ENCODE measurements around the gene CRYBA2.
A peak's percentile ranks its signal among the peaks of the same experiment; 100 is the strongest.

The CRYBA2 gene

GRCh38 chr2:218993345-218994315, at the start of gene CRYBA2:
TSS of gene CRYBA2 (minus strand) at chr2:218993422. CDS start at chr2:218993176, 246 bp downstream.
- FAIRE-seq = no peak

- no peak for FAIRE-seq
Measured at GRCh38 chr2:219042750-219043149, 49.5 kb upstream of the CRYBA2 start.

- FAIRE-seq = no peak
Measured at GRCh38 chr2:219042157-219042556, 48.9 kb upstream of the CRYBA2 start.

- FAIRE-seq = no peak
Measured at GRCh38 chr2:219041252-219041651, 48.0 kb upstream of the CRYBA2 start, which contains the start of gene CFAP65. TSS of gene CFAP65 (minus strand) at chr2:219041516. CDS start at chr2:219039048, 2,468 bp downstream.

GRCh38 chr2:219038600-219038999, 45.4 kb upstream of the CRYBA2 start:
- FAIRE-seq = no peak

- FAIRE-seq = no peak
Measured at GRCh38 chr2:219037783-219038499, 44.7 kb upstream of the CRYBA2 start.

- FAIRE-seq = no peak
Measured at GRCh38 chr2:219035942-219036341, 42.7 kb upstream of the CRYBA2 start.

- FAIRE-seq = no peak
Measured at GRCh38 chr2:219034823-219035222, 41.6 kb upstream of the CRYBA2 start.

- no peak for FAIRE-seq
Measured at GRCh38 chr2:219032051-219032745, 39.0 kb upstream of the CRYBA2 start.

- no peak for FAIRE-seq
Measured at GRCh38 chr2:219031005-219031738, 38.0 kb upstream of the CRYBA2 start.

- FAIRE-seq = no peak
Measured at GRCh38 chr2:219030177-219030940, 37.1 kb upstream of the CRYBA2 start.

GRCh38 chr2:219029829-219030165, 36.6 kb upstream of the CRYBA2 start:
- FAIRE-seq = peak; percentile 64

GRCh38 chr2:219028996-219029828, 36.0 kb upstream of the CRYBA2 start:
- FAIRE-seq = no peak

- FAIRE-seq = no peak
Measured at GRCh38 chr2:219028141-219028540, 34.9 kb upstream of the CRYBA2 start.

- no peak for FAIRE-seq
Measured at GRCh38 chr2:219027511-219028055, 34.4 kb upstream of the CRYBA2 start.

GRCh38 chr2:219026946-219027345, 33.7 kb upstream of the CRYBA2 start:
- FAIRE-seq = no peak

GRCh38 chr2:219025637-219026585, 32.7 kb upstream of the CRYBA2 start:
- FAIRE-seq = no peak

- FAIRE-seq = no peak
Measured at GRCh38 chr2:219024059-219024458, 30.8 kb upstream of the CRYBA2 start.

- FAIRE-seq = no peak
Measured at GRCh38 chr2:219023045-219023605, 29.9 kb upstream of the CRYBA2 start.
